Measurements from ENCODE around the gene MRGPRF. TPM values are rescaled to one million over a fixed set of nuclear protein-coding genes. Genes with fewer than 3 reads are reported as not detected.

Gene MRGPRF
- total RNA-seq, 4 donors from 2014 or later, result 34.2 to 67.9 (median 46.3) TPM

GRCh38 chr11:68960294-68961071 lies 52.6 kb downstream of the MRGPRF start:
- no peak overlapping the region for H3K4me3 ChIP-seq
- peaks cover 0 to 8% (median 1%) of the 10 kb centered on the region in 4 donors for H3K4me1 ChIP-seq
- TF ChIP-seq CTCF (IDR thresholded peaks at IDR 0.05) (no peak), EP300 (IDR thresholded peaks at IDR 0.05) (no peak), POLR2A (IDR thresholded peaks at IDR 0.05) (no peak)
- no peaks in the 10 kb centered on the region for H3K36me3 ChIP-seq
- no peak for DNase-seq (ENCODE audit: low spot score in 2 of 2)
- no peaks in the 10 kb centered on the region for H3K9me3 ChIP-seq
- H3K27me3 ChIP-seq, result no peaks in the 10 kb centered on the region
- H3K27ac ChIP-seq, result no peak overlapping the region
- whole genome bisulfite sequencing, 2 donors, result 81% methylated on average over 13 to 21 of the region's 25 CpGs

GRCh38 chr11:68959465-68960293 lies 53.4 kb downstream of the MRGPRF start:
- Histone ChIP-seq H3K36me3 (no peaks in the 10 kb centered on the region), H3K27me3 (no peaks in the 10 kb centered on the region), H3K9me3 (no peaks in the 10 kb centered on the region), H3K4me3 (no peak overlapping the region), H3K27ac (no peak overlapping the region), H3K4me1 (peaks cover 0 to 16% (median 6%) of the 10 kb centered on the region in 4 donors)
- TF ChIP-seq CTCF (IDR thresholded peaks at IDR 0.05), result no peak
- no peak for TF ChIP-seq POLR2A (IDR thresholded peaks at IDR 0.05)
- no peak for TF ChIP-seq EP300 (IDR thresholded peaks at IDR 0.05)
- DNase-seq (ENCODE audit: low spot score in 2 of 2), result no peak
- WGBS, 2 donors, result 84 to 85% methylated on average over 28 of the region's 31 CpGs

- no peak for DNase-seq (ENCODE audit: low spot score in 2 of 2)
- Histone ChIP-seq H3K36me3 (no peaks in the 10 kb centered on the region), H3K9me3 (no peaks in the 10 kb centered on the region), H3K27ac (no peak overlapping the region), H3K27me3 (no peaks in the 10 kb centered on the region), H3K4me3 (no peak overlapping the region), H3K4me1 (peaks cover 0 to 16% (median 6%) of the 10 kb centered on the region in 4 donors)
- TF ChIP-seq CTCF (IDR thresholded peaks at IDR 0.05) (no peak), POLR2A (IDR thresholded peaks at IDR 0.05) (no peak), EP300 (IDR thresholded peaks at IDR 0.05) (no peak)
- 88 to 93% methylated on average over 9 of the region's 9 CpGs for WGBS, 2 donors
Measured at GRCh38 chr11:68958211-68958610, 54.8 kb downstream of the MRGPRF start.

- H3K27ac ChIP-seq, result no peak overlapping the region
- TF ChIP-seq CTCF (IDR thresholded peaks at IDR 0.05), result no peak
- TF ChIP-seq POLR2A (IDR thresholded peaks at IDR 0.05), result no peak
- no peak for TF ChIP-seq EP300 (IDR thresholded peaks at IDR 0.05)
- H3K36me3 ChIP-seq, result no peaks in the 10 kb centered on the region
- WGBS, 2 donors, result 69 to 71% methylated on average over 11 to 12 of the region's 12 CpGs
- DNase-seq (ENCODE audit: low spot score in 2 of 2), result no peak
- H3K4me3 ChIP-seq, result no peak overlapping the region
- no peaks in the 10 kb centered on the region for H3K27me3 ChIP-seq
- H3K9me3 ChIP-seq, result no peaks in the 10 kb centered on the region
- H3K4me1 ChIP-seq, result peaks cover 0 to 16% (median 6%) of the 10 kb centered on the region in 4 donors
Measured at GRCh38 chr11:68956547-68957254, 56.3 kb downstream of the MRGPRF start.
